ENCODE data around the gene NME9.

Gene NME9

DNA sequence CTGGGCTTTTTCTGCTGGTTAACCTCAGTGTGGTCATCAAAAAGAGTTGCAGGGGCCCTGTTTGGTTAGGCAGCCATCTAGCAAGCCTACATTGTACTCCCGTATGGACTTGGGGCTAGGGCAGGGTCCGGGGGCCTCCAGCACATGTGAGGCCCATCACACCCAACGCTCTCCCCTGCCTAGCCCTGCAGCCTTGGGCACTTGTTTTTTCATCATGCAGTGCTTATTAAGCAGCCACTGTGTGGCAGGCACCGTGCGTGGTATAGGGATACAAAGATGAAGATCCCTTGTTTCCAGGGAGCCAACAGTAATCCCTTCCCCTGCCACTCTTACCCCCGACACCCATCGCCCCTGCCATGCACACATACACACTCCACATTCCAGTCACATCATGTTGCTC is 32.9 kb upstream of the NME9 start:
- no peak for DNase-seq (ENCODE audit: low spot score)
- FAIRE-seq: no peak

- DNase-seq (ENCODE audit: low spot score) (no peak), FAIRE-seq (no peak)
Observed at GRCh38 chr3:138361561-138361971, 31.9 kb upstream of the NME9 start.

- DNase-seq (ENCODE audit: low spot score) (no peak), FAIRE-seq (no peak)
Observed at GRCh38 chr3:138360869-138361525, 31.3 kb upstream of the NME9 start.

DNA sequence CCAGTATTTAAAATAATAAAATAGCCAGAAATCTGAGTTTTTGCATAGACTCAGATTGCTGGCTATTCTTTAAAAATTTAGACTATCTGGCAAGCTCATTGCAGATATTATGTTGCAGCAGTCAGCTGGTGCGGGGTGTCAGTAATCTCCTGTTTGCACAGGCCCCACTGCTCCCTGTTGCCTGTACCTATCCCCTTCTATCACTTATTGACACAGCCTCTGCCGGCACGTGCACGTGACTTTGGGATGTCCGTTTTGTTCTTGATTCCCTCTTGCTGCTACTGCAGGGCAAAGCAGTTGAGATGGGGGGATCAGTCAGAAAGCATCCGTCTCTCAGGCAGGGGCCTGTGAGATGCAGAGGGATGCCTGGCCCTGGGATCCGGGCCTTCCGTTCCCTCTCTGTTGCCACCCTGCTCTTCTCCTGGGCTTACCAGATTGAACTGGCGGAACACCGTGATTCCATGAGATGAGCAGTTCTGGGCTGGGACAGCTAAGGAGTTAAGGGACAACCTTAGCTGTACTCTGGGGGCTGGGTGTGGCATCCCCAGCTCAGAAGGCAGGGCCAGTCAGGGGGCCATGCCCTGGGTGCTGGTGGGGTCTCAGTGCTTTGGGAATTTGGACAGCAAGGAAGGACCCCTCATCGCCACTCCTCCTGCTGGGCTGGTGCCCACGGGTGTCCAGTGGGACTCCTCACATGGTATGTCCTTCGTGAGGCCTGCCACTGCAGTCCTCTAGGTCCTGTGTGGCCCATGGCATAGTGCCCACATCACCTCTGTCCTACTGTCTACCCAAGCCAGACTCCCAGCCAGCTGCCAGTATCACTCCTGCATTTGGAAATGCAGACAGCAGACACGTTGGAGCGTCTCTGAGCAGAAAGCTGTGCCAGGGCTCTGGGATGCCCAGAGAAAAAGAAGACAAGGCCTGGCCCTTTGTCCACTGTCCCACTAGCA is 30.5 kb upstream of the NME9 start:
- DNase-seq (ENCODE audit: low spot score) (no peak), FAIRE-seq (no peak)

DNA sequence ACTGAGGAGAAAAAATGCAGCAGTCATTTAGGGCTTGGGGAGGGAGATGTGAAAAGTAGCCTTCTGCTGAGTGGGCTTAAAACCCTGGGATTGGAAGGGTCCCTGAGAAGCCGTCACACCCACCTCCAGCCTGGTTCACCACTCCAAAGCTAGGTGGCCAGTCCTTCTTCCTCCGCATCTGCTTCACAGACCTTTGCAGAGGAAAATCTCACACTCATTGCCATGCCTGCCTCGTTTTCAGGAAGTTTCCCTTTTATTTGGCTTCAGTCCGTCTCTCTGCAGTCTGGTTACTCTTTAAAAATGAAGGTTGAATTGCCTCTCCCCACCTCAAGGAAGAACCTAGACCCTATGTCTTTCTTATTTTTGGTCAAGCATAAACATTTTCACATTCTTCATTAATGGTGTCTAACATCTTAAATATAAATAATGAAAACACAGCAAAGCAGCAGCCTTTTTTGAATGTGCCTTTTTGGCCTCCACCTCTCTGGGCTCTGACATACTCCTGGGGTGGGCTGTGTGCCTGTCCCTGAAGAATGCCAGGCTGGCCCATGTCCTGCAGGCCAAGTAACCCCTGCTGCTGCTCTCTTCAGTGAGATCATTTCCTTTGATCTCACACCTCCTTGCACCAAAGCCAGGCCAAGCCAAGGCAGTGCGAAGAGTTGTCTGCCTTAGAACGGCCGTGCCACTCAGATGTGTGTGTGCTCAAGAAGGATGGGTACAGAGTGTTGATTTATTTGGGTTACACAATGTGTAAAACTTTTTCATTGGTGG is 29.7 kb upstream of the NME9 start:
- no peak for FAIRE-seq

GRCh38 chr3:138356730-138357405 is 27.2 kb upstream of the NME9 start:
- FAIRE-seq: no peak
- no peak for DNase-seq (ENCODE audit: low spot score)

More for the DNA sequence above, 29.7 kb upstream of the NME9 start:
- no peak for DNase-seq (ENCODE audit: low spot score)

GRCh38 chr3:138355071-138355470 is 25.4 kb upstream of the NME9 start:
- DNase-seq (ENCODE audit: low spot score): no peak
- FAIRE-seq: no peak

DNA sequence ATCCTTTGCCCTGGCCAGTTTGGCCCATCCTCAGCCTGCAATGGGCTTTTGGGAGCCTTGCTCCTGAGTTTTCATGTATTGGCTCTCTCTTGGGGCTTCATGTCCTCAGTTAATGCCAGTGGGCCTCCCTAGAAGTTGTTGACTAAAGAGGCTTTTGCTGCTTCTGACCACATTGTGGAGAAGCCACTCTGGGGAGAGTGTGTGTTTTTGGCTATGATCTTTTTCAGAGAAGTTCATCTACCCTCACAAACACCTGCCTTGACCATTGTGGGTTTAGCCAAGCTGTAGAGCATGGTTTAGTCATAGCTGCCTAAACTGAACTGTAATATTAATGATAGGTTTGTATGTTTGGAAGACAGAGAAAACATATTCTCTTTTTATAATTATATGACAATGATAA is 24.7 kb upstream of the NME9 start:
- no peak for FAIRE-seq
- no peak for DNase-seq (ENCODE audit: low spot score)

GRCh38 chr3:138351916-138352550 is 22.4 kb upstream of the NME9 start:
- DNase-seq (ENCODE audit: low spot score) (no peak), FAIRE-seq (no peak)

- FAIRE-seq (no peak), DNase-seq (ENCODE audit: low spot score) (no peak)
Observed at GRCh38 chr3:138351151-138351550, 21.5 kb upstream of the NME9 start.

GRCh38 chr3:138349926-138350665 is 20.4 kb upstream of the NME9 start:
- no peak for DNase-seq (ENCODE audit: low spot score)
- no peak for FAIRE-seq

GRCh38 chr3:138348754-138349739 is 19.4 kb upstream of the NME9 start:
- no peak for FAIRE-seq

GRCh38 chr3:138347960-138348753 is 18.5 kb upstream of the NME9 start, which contains the start of gene MRAS:
Gene MRAS (plus strand): TSS chr3:138348579. CDS start chr3:138372884, 24,305 bp downstream.
- no peak for FAIRE-seq
- DNase-seq (ENCODE audit: low spot score): peak; percentile 75

More at GRCh38 chr3:138348754-138349739, 19.4 kb upstream of the NME9 start:
- peak; percentile 23 for DNase-seq (ENCODE audit: low spot score)

- DNase-seq (ENCODE audit: low spot score): no peak
- no peak for FAIRE-seq
Observed at GRCh38 chr3:138344754-138345153, 15.1 kb upstream of the NME9 start.

- FAIRE-seq (no peak), DNase-seq (ENCODE audit: low spot score) (no peak)
Observed at GRCh38 chr3:138340511-138340910, 10.9 kb upstream of the NME9 start.

DNA sequence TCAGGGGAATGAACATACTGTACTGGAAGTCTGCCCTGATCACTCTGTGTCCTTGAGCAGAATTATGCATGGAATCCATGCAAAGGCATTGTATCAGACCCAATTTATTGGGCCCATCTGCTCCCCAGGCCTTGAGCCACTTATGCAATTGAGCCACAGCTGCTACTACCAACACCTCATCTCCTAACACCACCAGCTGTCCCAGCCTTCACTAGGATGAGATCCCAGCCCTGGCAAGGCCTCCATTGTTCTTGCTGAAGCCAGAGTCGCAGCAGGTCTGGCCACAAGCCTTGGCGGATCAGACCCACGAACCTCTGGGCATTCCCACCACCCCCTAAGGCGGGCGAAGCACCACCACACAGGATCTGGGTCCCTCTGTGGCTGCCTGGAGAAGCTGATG is 9.2 kb upstream of the NME9 start:
- FAIRE-seq (no peak), DNase-seq (ENCODE audit: low spot score) (no peak)

DNA sequence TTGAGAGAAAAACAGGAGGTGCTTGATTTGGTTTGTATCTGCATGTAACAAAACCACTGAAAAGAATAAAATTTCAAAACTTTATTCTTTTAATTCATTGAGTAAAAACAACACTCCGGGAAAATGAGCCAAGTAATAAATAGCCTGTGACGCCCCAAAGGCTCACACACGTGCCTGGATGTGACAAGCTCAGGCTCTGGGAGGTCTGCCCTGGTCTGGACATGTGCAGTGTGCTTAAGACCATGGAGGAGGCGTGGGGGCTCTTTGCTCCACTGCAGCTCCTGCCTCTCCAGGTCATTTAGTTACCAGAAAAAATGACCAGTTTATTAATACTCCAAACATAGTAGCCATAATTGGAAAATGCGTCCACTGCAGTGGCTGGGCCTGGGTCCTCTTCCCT is 8.6 kb upstream of the NME9 start:
- no peak for FAIRE-seq
- no peak for DNase-seq (ENCODE audit: low spot score)

DNA sequence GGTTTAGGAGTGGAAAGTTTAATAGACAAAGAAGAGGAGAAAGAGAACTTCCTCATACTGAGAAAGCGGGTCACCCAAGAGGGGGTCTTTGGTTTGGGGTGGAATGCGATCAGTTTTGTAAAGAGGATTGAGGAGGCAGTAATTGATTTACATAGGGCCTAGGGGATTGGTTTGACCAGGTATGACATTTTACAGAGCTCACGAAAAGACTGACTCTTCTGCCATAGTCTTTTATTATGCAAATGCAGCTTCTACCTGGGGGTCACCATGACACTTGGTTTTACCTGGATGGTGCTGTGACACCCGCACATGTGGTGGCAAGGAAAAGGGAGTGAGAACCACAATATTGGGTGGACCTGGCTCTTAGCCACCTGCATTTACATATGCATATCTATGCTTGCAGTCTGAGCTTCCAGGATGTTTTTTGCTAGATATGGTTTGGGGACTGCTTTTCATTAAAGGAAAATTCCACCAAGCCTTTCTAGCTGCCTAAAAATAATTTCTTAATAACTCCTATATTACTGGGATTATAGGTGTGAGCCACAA is 6.9 kb upstream of the NME9 start:
- DNase-seq (ENCODE audit: low spot score): no peak
- no peak for FAIRE-seq
